GM03348 (cell line): ENCODE results near the gene RAB11FIP4.

Source experiments
- DNase-seq: peaks from one replicate; pipeline ENCODE4 v3.0.0; 2012; ENCODE audit warnings: low spot score

Gene RAB11FIP4

DNA sequence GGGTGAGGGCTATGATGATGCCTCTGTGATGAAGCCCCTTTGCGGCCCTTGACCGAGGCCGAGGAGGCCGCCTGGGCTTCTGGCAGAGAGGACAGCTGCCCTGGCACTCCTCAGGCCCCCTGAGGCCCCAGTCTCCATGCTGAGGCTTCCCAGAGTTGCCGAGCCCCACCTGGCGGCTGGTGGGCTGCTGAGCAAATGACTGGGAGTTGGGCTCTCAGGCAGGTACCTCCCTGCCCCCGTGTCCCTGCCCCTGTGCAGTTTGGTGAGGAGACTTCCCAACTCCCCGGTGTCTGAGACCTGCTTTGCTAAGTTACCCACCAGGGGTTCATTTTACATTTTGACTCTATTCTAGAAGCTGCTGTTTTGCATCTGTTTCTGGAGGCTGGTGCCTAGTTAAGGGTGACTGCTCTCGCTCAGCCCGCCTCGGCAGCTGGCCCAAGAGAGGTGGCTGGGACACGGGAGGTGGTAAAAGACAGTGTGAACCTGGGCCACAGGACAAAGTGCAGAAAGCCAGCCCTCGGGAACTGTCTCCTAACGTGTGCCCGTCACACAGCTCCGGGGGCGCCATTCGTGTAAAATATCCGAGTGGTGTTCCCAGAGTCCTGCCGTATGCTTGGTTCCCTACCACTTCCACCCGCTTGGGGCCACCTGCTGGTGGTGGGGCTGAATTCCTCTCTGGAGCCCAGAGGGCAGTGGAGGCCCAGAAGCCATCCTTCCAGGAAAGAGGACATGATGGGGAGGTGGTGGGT is 134.5 kb downstream of the RAB11FIP4 start:
- peak; percentile 37 for DNase-seq

- DNase-seq: no peak
Measured at GRCh38 chr17:31527606-31528005, 136.1 kb downstream of the RAB11FIP4 start.

DNA sequence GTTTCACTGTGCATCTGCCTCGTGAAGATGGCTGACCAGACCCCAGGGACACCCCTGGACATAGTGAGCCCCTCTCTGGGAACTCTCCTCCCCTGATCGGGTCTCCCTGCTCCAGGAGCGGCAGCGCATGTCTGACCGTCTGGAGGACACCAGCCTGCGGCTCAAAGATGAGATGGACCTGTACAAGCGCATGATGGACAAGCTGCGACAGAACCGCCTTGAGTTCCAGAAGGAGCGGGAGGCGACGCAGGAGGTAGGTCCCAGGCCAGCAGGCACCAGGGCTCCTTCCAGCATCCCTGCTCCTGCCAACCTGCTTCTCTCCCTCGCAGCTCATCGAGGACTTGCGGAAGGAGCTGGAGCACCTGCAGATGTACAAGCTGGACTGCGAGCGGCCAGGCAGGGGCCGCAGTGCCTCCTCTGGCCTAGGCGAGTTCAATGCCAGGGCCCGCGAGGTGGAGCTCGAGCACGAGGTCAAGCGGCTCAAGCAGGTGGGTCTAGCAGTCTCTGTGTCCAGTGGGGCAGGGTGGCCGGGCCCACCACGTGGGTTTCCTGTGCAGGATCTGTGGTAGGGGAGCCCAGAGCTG is 136.9 kb downstream of the RAB11FIP4 start:
- no peak for DNase-seq

DNA sequence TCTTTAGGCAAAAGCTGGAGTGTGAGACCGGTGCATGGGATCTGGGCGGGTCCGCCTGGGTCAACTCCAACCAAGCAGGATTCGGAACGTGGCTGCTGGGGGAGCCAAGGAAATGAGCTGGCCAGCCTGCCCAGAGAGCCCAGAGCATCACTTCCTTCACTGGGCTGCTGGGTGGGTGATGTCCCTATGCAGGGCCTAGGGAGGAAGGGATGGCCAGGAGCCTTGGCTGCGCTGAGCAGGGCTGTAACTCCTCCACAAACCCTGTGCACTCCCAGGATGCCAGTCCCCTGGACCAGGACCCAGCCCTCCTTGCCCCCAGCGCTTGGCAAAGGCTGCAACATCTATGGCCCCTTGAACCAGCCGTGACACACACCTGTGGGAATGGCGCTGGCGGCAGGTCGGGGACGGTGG is 138.4 kb downstream of the RAB11FIP4 start:
- DNase-seq: no peak

DNA sequence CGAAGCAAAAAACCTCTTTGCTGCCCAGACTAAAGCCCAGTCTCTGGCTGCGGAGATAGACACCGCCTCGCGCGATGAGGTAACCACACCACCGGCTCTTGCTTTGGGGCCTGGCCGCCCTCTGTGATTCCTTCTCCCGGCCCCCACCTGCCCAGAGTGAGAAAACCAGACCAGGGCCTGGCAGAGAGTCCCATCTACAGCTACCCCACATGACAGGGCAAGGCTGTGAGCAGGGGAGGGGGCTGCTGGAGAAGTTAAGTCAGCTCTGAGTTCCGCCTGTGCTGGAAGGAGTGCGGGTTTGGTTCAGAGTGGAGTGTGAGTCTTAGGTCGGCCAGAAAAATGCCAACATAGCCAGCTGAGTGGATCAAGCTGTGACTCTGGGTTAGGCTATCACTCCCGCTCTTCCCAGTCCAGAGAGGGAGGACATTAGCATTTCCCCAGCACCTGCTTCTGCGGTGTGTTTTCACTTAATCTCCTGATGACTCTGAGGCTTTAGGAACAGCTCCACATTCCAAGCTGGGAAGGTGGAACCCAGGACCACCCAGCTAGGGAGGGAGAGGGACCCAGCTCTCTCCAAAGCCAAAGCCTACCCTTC is 139.0 kb downstream of the RAB11FIP4 start:
- no peak for DNase-seq

DNA sequence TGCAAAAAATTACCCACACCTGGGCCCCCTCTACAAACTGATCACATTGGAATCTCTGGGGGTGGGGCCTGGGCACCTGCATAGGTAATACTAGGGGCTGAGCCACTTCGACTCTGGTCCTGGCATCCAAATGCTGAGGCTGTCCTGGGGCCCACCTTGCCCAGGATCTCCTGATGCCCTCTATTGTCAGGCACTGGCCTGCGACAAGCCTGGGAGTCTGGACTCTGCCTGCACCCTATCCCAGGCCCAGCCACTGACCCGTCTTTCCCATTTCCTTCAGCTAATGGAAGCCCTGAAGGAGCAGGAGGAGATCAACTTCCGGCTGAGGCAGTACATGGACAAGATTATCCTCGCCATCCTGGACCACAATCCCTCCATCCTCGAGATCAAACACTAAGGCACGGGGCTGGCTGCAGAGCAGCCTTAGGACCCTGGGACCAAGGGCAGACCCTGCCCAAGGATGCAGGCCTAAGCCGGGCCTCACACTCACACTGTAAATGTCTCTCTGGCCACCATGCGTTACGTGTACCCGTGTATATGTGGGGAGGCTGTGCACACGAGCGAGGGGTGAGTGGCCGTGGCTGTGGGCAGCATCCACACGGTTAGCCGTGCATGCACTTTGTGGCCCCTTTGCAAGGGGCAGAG is 140.0 kb downstream of the RAB11FIP4 start:
- DNase-seq: no peak

DNA sequence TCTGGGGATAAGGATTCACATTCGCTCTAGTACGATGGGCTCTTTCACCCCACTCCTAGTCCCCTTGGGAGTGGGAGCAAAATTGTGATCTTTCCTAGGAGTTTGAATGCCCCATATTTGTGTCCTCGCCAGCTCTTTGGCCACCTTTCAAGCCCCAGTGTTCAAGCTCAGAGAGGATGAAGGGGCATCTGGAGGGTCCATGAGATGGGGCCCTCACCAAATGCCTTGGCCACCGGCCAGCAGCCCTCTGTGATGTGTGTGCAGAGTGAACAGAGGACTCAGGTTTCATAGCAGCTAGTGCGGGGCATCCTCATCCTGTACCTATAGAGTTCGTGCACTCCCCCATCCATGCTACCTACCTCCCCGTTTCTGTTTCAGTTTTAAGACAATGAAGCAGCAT is 140.6 kb downstream of the RAB11FIP4 start:
- no peak for DNase-seq

DNA sequence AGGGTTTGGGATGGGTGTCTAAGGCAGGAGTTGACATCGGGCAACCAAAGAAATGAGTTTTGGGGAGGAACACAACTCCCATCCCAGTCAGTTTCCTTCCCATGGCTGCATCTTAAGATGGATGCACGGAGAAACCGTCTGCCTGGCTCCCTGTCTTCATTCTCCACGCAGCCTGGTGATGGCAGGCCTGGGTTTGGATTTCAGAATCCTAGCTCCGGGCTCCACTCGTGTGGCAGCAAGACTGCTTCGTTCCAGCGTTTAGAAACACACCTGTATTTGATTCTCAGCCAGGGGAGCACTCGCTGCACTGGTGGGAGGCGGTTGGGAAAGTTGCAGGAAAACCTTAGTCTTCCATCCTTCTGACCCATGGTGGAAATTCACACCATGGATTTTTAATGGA is 141.1 kb downstream of the RAB11FIP4 start:
- no peak for DNase-seq

DNA sequence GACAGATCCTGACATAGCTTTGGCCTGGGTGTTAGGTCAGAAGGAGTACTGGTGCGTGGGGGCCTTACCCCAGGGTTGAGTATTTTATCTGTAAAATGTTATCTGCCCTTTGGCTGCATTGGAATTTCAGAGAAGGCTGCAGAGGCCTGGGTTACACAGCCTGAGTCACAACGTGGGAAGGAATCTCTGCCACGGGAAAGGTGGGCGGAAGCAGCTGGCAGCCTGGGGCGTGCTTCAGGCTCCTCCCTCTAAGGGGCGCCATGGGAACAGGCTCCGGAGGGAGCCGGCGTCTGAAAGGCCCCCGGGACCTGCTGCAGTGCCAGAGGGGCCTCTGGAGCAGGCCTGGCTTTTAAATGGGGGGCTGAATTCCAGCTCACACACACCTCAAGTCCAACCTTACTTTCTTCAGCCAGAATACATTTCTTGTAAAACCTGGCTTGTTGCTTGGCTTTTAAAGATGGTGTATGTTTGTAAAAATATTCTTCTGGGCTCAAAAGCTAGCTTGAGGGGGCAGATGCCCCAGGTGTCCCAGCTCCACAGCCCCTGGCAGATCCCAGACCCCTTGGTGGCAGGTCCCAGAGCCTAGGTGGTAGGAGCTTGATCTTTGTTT is 142.2 kb downstream of the RAB11FIP4 start:
- DNase-seq: peak; percentile 90

GRCh38 chr17:31534223-31534888 is 142.9 kb downstream of the RAB11FIP4 start:
- no peak for DNase-seq

DNA sequence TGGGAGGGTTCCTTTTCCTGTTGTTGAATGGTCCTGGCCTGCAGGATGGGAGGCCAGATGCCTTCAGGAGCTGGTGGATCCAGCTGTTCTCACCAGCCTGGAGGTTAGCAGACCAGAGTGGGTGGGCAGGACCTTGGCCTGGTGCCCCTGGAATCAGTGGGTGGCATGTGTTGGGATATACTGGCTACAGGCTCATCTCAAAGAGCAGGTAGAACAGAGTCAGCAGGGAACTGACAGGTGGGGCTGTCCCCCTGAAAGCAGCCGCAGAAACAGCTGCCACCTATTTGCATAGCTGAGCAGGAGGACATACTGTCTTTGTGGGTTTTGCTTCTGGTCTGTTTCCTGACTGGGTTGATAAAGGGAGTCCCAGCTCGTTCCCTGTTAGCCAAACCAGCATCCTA is 144.1 kb downstream of the RAB11FIP4 start:
- no peak for DNase-seq

GRCh38 chr17:31536451-31536850 is 145.0 kb downstream of the RAB11FIP4 start:
- no peak for DNase-seq

- DNase-seq: no peak
Measured at GRCh38 chr17:31537565-31538011, 146.1 kb downstream of the RAB11FIP4 start.

DNA sequence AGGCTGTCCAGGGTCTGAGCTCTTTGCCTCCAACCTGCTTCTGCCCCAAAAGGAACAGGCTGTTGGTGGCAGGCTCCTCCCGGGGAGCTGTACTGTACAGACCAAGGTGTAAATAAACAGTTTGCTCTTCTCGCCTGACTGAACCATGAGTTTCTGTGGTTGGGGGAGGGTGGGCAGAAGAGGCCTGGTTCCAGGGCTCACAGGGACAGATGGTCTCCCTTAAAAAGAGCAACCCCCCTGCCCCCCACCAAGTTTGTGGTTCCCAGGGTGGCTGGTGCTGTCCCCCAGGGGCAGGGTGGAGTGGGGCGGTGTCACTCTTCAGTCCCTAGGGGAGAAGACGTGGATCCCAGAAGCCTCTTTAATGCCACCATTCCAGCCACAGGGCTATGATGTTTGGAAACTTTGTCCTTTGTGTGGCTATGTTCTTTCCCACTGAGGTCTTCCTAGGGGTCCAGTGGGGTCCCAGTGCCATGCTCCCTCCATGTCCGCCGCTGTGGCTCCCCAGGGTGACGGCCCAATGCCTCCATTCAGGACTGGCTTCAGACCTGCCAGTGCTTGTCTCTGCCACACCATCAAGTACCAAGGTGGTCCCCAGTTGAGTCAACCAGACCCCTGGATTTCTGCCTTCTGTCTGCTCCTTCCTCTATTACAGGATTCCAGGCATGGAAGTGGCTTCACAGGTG is 146.7 kb downstream of the RAB11FIP4 start:
- no peak for DNase-seq

GRCh38 chr17:31540602-31541307 is 149.3 kb downstream of the RAB11FIP4 start:
- no peak for DNase-seq

- peak; percentile 48 for DNase-seq
Measured at GRCh38 chr17:31541559-31541958, 150.1 kb downstream of the RAB11FIP4 start.

- DNase-seq: no peak
Measured at GRCh38 chr17:31544186-31544585, 152.7 kb downstream of the RAB11FIP4 start.

DNA sequence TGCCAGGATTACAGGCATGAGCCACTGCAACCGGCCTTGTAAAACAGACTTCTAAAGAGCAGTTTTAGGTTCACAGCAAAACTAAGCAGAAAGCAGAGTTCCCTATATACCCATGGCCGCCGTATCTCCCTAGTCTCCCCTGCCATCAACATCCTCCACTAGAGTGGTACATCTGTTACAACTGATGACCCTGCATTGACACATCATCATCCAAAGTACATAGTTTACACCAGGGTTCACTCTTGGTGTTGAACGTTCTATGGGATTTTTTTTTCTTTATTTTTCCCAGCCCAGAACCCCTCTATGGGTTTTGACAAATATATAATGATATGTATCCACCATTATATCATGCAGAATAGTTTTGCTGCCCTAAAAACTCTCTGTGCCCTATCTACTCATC is 155.2 kb downstream of the RAB11FIP4 start:
- DNase-seq: no peak

DNA sequence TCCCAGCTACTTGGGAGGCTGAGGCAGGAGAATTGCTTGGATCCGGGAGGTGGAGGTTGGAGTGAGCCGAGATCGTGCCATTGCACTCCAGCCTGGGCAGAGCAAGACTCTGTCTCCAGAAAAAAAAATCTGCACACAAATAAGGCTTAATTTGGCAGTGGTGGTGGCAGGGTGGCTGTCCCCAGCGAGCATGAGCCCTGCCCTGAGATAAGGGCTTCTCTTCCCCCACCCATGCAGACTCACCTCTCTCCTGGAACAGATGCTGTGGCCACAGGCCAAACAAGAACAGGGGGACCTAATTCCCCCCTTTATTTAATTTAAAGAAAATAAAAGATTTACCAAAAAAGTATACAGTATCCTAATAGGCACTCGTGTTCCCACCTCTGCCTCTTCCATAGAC is 157.2 kb downstream of the RAB11FIP4 start:
- DNase-seq: no peak

GRCh38 chr17:31549121-31549524 is 157.6 kb downstream of the RAB11FIP4 start:
- peak; percentile 36 for DNase-seq
